Activated CD4-positive, alpha-beta T cell treated with anti-CD3 and anti-CD28 coated beads for 48 hours (primary cell): Measurements from ENCODE around the gene RAB31.

Experiments used
- DNase-seq: peaks from one replicate; pipeline ENCODE4 v3.0.0-alpha.2; 2020

RAB31 gene

GRCh38 chr18:9739516-9739915, 31.4 kb downstream of the RAB31 start:
- DNase-seq: no peak

- no peak for DNase-seq
Measured at GRCh38 chr18:9740071-9740470, 32.0 kb downstream of the RAB31 start.

DNA sequence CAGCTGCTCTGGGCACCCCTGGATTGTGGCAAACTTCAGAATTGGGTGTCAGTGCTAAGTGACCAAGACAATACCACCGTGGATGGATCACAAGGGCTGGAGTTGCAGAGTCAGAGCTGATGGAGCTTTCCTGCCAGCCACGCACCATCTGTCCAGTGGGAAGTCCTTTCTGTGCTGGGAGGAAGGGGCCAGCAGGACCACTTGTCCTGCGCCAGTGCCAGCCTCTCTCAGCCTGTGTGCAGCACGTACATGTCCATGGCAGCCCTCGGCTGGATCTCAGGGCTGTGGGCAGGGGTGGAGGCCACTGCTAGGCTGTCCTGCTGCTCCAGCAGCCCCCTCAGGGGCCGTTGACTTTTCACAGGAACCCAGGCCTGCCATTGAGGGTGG, 33.3 kb downstream of the RAB31 start:
- no peak for DNase-seq

- DNase-seq: no peak
Measured at GRCh38 chr18:9741793-9742523, 33.9 kb downstream of the RAB31 start.

GRCh38 chr18:9742524-9743131, 34.5 kb downstream of the RAB31 start:
- DNase-seq: no peak

- DNase-seq: peak; percentile 17
Measured at GRCh38 chr18:9743200-9744016, 35.3 kb downstream of the RAB31 start.

DNA sequence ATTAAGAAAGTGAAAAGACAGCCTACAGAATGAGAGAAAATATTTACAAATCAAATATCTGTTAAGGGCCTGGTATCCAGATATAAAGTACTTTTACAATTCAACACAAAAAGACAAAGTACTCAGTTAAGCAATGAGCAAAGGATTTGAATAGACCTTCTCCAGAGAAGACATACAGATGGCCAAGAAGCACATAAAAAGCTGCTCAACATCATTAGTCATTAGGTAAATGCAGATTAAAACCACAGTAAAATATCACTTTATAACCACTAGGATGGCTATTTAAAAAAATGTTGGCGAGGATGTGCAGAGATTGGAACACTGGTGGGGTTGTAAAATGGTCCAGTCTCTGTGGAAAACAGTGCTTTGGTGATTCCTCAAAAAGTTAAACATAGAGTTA, 38.9 kb downstream of the RAB31 start:
- DNase-seq: no peak

GRCh38 chr18:9749611-9750010, 41.5 kb downstream of the RAB31 start:
- no peak for DNase-seq

DNA sequence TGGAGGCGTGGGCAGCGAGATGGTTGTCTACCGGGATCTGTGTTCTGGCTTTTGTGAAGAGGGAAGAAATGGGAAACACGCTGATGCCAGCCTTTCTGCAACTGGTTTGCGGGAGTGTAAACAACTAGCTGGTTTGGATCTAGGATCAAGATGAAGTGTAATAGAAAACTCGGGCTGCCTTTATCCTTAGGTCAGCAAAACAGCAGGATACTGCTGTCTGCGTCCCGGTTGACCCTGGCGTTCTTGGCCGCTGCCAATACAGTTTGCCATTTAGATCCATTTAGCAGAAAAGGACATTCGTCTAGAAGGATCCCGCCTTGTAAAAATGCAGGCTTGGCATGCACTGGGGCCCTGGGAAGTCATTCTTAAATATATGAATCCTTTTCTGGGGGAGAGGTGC, 42.0 kb downstream of the RAB31 start:
- DNase-seq: no peak

GRCh38 chr18:9750606-9751304, 42.7 kb downstream of the RAB31 start:
- DNase-seq: no peak

DNA sequence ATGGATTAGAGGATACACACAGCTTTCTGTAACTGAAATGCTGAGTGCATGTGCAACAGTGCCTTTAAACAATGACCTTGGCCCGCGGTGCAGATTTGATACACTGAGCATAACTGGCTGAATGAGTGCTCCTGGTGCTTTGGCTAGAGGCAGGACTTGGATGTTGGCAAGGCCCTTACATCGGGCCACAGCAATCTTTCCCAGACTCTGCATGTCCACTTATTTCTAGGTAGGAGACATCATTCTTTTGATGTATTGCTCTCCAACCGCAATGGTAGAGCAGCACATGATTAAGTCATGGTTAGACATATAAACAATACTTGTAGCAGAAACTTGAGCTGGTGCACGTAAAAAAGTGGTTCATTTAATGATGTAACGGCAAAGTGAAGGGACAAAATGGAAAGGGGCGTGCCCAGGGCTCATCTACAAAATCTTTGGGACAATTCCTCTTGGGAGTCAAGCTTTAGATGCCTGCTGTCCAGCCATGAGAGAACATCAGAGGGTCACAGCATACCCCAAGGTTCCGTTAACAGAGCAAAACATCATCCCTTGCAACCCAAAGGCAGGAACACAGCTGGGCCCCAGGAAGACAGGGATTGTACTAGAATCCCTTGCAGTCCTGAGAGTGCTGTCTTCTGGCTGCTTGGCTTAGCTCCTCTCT, 43.4 kb downstream of the RAB31 start:
- no peak for DNase-seq

DNA sequence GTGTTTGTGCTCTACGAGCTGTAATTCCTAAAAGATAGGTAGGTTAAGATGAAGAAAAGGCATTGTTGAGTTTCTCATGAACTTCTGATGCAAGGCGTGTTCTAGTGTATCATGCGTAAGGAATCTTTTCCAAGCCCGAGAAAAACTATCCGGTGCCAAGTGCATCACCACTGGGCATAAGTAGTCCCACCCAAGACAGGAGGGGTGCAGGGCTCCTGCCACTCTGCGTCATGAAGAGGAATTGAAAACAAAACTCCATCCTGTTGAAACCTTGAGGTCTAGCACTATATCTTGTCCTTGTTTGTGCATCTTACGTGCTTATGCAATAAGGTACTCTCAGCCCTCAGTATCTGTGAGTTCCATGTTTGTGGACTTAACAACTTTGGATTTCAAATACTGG, 45.7 kb downstream of the RAB31 start:
- no peak for DNase-seq

DNA sequence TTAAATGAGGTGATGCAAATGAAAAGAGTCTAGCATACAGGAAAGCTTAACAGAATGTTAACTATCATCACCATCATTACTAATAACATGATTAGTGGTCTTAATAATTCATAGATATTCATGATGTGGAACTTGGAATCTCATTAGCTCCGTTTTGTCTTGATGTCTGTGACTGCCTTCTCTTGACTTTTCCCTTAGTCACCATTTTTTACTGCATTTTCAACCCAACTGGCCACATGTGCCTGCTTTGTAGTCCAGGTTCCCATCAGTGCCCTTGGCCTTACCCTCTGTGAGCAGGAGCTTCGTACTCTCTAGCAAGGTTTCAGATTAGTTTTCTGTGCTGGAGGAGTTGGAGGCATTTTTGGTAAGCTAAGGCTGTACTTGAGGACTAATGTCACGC, 47.0 kb downstream of the RAB31 start:
- DNase-seq: no peak

GRCh38 chr18:9755615-9756014, 47.5 kb downstream of the RAB31 start:
- no peak for DNase-seq

- no peak for DNase-seq
Measured at GRCh38 chr18:9756271-9756932, 48.3 kb downstream of the RAB31 start.

DNA sequence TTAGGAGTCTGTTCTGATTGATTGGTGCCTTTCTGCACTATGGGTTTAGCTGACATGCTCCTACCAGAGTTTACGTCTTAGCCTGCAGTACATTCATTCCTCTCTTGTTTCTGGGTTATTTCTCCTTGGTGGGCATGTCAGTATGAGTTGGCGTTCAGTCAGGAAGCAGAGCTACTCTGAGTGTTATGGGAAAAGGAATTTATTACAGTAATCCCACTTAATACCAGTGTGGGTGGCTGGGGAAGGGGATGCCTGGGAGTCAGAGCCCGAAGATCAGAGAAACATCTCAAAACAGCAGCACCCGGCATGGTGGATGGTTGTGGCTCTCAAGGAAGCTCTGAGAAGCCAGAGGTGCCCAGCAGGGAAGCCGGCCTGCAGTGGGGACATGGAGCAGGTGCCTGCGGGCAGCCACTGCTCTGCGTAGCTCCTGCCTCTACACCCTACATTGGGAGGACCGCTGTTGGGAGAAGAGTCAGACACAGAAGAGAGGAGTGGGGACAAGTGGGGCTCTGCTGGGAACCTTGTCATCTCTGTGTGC, 48.9 kb downstream of the RAB31 start:
- no peak for DNase-seq

DNA sequence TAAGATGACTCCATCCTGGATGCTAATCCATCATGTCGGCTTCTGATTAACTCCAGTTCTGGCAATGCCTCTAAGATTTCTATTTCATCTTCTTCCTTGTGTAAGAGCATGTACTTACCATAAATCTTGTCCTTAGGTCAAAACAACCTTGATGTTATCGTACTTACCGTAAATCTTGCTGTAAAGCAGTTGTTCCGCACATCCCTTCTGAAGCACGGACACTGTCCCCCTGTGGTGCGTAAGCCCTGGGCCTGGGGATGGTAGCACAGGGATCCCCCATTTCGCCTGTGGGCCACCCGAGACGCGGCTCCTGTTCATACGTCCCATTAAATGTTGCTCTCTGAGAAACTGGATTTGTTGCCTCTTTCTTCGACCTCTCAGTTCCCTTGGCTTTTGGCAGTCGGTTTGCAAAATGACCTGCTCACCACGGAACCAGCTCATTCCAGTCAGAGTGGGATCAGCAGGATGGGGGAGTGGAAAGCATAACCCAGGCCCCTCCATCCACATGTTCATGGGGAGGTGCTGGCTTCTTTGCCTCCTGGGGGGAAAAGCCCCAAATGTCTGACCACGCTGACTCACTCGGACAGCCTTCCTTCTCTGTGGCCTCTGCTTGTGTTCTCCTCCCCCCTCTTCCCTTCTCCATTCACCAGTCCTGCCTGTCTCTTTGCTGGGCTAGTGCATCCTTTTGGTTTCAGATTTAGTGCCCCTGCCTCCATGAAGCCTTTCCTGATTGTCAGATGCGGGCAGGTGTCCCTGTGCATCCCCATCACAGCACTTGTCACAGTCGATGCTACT, 49.9 kb downstream of the RAB31 start:
- DNase-seq: no peak

DNA sequence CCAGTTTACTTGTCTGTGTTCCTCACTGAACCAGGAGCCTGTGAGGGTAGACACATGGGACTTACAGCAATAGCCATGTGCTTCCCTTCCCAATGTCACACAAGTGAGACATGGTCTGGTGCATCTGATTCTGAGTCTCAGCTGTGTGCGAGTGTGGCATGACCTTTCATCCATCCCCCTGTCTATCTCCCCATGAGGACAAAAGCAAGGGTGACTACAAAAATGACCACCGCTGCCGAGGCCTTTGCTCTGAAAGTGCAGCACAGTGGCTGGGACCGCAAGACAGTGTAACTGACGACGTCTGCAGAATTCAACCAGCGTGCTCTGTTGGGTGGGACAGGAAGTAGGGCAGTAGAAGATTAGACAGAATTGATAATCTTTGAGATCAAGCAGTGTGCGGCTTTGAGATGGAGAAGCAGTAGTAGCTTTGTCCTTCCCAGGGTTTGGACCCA, 50.5 kb downstream of the RAB31 start:
- no peak for DNase-seq

DNA sequence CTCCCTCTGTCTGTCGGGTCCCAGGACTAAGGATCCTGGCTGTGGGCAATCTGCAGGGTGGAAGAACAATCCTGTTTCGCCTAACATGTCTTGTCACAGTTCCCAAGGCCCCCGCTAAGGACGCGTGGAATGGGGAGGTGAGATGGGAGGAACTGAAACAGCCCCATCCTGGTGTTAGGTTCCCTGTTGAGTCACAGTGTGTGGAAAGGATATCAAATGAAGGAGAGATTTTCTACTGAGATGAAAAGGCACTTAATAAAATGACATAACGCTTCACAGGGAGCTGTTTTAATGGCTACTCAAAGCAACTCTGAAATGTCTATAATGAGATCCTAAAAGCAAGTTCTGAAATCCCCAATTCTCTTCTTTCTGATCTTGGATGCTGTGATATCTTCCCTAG, 52.5 kb downstream of the RAB31 start:
- no peak for DNase-seq

- no peak for DNase-seq
Measured at GRCh38 chr18:9762526-9762925, 54.4 kb downstream of the RAB31 start.

- no peak for DNase-seq
Measured at GRCh38 chr18:9763157-9763556, 55.1 kb downstream of the RAB31 start.
